SU-DHL-6 (cell line): ENCODE data around the gene RPGRIP1L.
A peak's percentile ranks its signal among the peaks of the same experiment; 100 is the strongest.
"Not testable (repeated sequence)": the region's sequence is repeated elsewhere in the genome, so short reads cannot be mapped to it uniquely, and the experiment has no call there.

ENCODE experiments used
- H2AFZ ChIP-seq: fragments of 200-600 bp; sonication (generic); 2 replicates; pipeline ENCODE4 v1.6.1; 2014; ENCODE audit warnings: low read depth, mild to moderate bottlenecking, moderate library complexity, mixed read lengths, antibody characterized with exemption, low read length; ENCODE audit not compliant: severe bottlenecking
- H3F3A ChIP-seq: fragments of 200-600 bp; shearing (Covaris generic); 2 replicates; pipeline ENCODE4 v1.6.0; 2016; ENCODE audit warnings: antibody characterized with exemption, mild to moderate bottlenecking; ENCODE audit not compliant: insufficient read depth
- H3K27ac ChIP-seq: fragments of 200-600 bp; sonication (generic); 2 replicates; pipeline ENCODE4 v1.5.1; 2016; ENCODE audit warnings: low read depth, mild to moderate bottlenecking, low read length, moderate library complexity, mixed read lengths
- H3K27me3 ChIP-seq: fragments of 200-600 bp; sonication (generic), shearing (Covaris generic); 2 replicates; pipeline ENCODE4 v1.6.0; 2014; ENCODE audit warnings: mild to moderate bottlenecking, low read length
- H3K36me3 ChIP-seq: fragments of 200-600 bp; sonication (generic); 2 replicates; pipeline ENCODE4 v1.6.1; 2014; ENCODE audit warnings: mild to moderate bottlenecking, low read length, mixed read lengths
- H3K4me2 ChIP-seq: fragments of 300-600, 200-600 bp; shearing (Covaris generic), sonication (generic); 2 replicates; pipeline ENCODE4 v1.6.0; 2014; ENCODE audit warnings: low read length, low read depth, mild to moderate bottlenecking; ENCODE audit not compliant: poor library complexity, severe bottlenecking
- H3K4me3 ChIP-seq: fragments of 200-600 bp; sonication (generic); 2 replicates; pipeline ENCODE4 v1.5.1; 2014; ENCODE audit warnings: antibody characterized with exemption, low read length, mild to moderate bottlenecking, mixed read lengths; ENCODE audit not compliant: insufficient read depth, poor library complexity, severe bottlenecking
- H3K79me2 ChIP-seq: fragments of 200-600 bp; sonication (generic); 2 replicates; pipeline ENCODE4 v1.6.1; 2014; ENCODE audit warnings: mild to moderate bottlenecking, low read length, moderate library complexity; ENCODE audit not compliant: insufficient read depth
- H3K9ac ChIP-seq: fragments of 200-600 bp; sonication (generic); 2 replicates; pipeline ENCODE4 v1.7.0; 2014; ENCODE audit warnings: mild to moderate bottlenecking, low read length
- H3K9me2 ChIP-seq: fragments of 200-600 bp; sonication (generic); replicated peaks from 2 replicates; pipeline ENCODE4 v1.6.1; 2014; ENCODE audit warnings: low read length; ENCODE audit not compliant: insufficient read depth
- H3K9me3 ChIP-seq: fragments of 200-600 bp; sonication (generic); 2 replicates; pipeline ENCODE4 v1.6.1; 2014; ENCODE audit warnings: low read length, mixed read lengths; ENCODE audit not compliant: insufficient read depth
- H4K20me1 ChIP-seq: fragments of 200-600 bp; sonication (generic); 2 replicates; pipeline ENCODE4 v1.6.1; 2014; ENCODE audit warnings: low read depth, mild to moderate bottlenecking, antibody characterized with exemption, low read length, moderate library complexity, mixed read lengths
- EZH2phosphoT487 ChIP-seq: fragments of 200-600 bp; sonication (generic), shearing (Covaris generic); conservative IDR thresholded peaks from 2 replicates; pipeline ENCODE4 v1.6.1; 2018; ENCODE audit warnings: mild to moderate bottlenecking, antibody characterized with exemption, low read length, moderate library complexity, mixed read lengths
- TF ChIP-seq, protein P1 (sequence below): fragments of 200-600 bp; sonication (generic); IDR thresholded peaks from one replicate; pipeline ENCODE4 v1.5.1; 2017; ENCODE audit warnings: antibody characterized with exemption, mild to moderate bottlenecking, low read length, moderate library complexity; ENCODE audit not compliant: insufficient read depth, poor library complexity, severe bottlenecking

Gene RPGRIP1L

DNA sequence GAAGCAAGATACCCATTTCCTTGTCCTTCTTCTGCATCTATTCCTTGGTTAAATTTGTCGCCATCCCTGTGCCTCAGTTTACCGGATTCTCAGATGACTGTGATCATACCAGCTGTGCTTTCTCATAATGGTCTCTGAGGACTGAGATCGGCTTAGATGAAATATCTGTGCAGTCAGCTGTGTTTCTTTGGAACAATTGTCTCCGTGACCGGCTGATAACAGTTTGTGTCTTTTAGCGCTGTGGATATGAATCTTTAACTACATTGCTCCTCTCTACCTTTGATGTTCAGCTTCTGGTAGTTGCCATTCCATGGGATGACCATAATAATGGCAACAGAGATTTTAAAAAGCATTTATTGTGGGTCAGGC, 770 bp upstream of the RPGRIP1L start:
- H2AFZ ChIP-seq = peak overlapping the region; percentile 83
- H3K4me3 ChIP-seq = peak overlapping the region; percentile 86
- no peaks in the 10 kb centered on the region; the same call in 1 of the 2 replicates for H3F3A ChIP-seq
- H3K9ac ChIP-seq = peak overlapping the region; percentile 70
- H4K20me1 ChIP-seq = no peaks in the 10 kb centered on the region
- TF ChIP-seq, protein P1, sequence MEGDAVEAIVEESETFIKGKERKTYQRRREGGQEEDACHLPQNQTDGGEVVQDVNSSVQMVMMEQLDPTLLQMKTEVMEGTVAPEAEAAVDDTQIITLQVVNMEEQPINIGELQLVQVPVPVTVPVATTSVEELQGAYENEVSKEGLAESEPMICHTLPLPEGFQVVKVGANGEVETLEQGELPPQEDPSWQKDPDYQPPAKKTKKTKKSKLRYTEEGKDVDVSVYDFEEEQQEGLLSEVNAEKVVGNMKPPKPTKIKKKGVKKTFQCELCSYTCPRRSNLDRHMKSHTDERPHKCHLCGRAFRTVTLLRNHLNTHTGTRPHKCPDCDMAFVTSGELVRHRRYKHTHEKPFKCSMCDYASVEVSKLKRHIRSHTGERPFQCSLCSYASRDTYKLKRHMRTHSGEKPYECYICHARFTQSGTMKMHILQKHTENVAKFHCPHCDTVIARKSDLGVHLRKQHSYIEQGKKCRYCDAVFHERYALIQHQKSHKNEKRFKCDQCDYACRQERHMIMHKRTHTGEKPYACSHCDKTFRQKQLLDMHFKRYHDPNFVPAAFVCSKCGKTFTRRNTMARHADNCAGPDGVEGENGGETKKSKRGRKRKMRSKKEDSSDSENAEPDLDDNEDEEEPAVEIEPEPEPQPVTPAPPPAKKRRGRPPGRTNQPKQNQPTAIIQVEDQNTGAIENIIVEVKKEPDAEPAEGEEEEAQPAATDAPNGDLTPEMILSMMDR = no peak
- TF ChIP-seq EZH2phosphoT487 = no peak
- no peaks in the 10 kb centered on the region for H3K36me3 ChIP-seq
- no peak overlapping the region for H3K27ac ChIP-seq
- H3K9me2 ChIP-seq = no peaks in the 10 kb centered on the region
- H3K9me3 ChIP-seq = no peaks in the 10 kb centered on the region
- H3K4me2 ChIP-seq = peak overlapping the region; percentile 88
- no peaks in the 10 kb centered on the region for H3K27me3 ChIP-seq
- peaks cover 23% of the 10 kb centered on the region for H3K79me2 ChIP-seq

DNA sequence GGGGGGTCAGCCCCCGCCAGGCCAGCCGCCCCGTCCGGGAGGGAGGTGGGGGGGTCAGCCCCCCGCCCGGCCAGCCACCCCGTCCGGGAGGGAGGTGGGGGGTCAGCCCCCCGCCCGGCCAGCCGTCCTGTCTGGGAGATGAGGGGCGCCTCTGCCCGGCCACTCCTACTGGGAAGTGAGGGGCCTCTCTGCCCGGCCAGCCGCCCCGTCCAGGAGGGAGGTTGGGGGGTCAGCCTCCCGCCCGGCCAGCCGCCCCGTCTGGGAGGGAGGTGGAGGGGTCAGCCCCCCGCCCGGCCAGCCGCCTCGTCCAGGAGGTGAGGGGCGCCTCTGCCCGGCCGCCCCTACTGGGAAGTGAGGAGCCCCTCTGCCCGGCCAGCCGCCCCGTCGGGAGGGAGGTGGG, 5.4 kb downstream of the RPGRIP1L start:
- H3K9ac ChIP-seq, H3K27me3 ChIP-seq, H3K4me2 ChIP-seq, H3K27ac ChIP-seq, H3K9me2 ChIP-seq, H3F3A ChIP-seq, H3K9me3 ChIP-seq, H3K36me3 ChIP-seq, H3K79me2 ChIP-seq, H3K4me3 ChIP-seq, H4K20me1 ChIP-seq, H2AFZ ChIP-seq: not testable (repeated sequence)

DNA sequence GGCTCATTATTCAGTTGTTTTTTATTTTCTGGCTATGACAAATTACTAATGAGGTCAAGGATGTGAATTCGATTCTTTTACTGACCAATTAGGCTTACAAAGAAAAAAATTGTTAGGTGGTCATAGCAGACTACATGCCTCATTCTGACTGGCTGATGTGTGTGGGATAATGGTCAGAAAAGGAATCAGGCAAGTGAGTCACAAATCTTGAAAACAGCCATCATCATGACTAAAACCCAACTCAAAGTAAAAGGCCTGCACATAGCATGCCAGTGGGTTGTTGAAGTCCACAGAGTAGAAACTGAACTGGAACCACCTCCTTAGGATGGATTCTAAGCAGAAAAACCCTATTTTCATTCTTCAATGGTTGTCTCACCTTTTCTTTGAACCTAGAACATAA, 8.6 kb downstream of the RPGRIP1L start:
- H3K27me3 ChIP-seq = no peaks in the 10 kb centered on the region
- H3K79me2 ChIP-seq = no peaks in the 10 kb centered on the region
- H3F3A ChIP-seq = no peaks in the 10 kb centered on the region
- no peak overlapping the region for H3K4me2 ChIP-seq
- no peaks in the 10 kb centered on the region for H3K9me2 ChIP-seq
- no peak overlapping the region for H2AFZ ChIP-seq
- H3K27ac ChIP-seq = no peak overlapping the region
- H3K9me3 ChIP-seq = no peaks in the 10 kb centered on the region
- no peaks in the 10 kb centered on the region for H3K36me3 ChIP-seq
- no peaks in the 10 kb centered on the region for H4K20me1 ChIP-seq
- TF ChIP-seq, protein P1 = no peak
- no peak for TF ChIP-seq EZH2phosphoT487
- no peak overlapping the region for H3K4me3 ChIP-seq
- no peak overlapping the region for H3K9ac ChIP-seq

DNA sequence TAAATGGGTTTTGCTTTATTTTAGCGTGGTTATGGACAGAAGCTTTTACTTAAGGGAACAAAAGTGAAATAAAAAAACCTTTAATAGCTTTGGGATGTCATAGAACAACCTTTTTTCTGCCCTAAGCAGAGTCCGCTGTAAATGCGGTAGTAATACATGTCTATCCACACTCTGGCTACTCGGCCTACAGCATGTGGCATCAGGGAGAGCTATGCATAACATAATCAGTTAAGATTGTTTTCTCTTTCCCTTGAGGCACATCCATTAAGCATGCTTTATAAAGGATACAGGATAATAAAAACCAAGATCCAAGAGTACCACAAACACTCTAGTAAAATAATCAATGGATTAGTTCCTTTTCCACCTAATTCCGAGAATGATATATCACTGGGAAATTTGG, 10.3 kb downstream of the RPGRIP1L start:
- Histone ChIP-seq H3K9me3 (no peaks in the 10 kb centered on the region), H3K9me2 (no peaks in the 10 kb centered on the region), H4K20me1 (no peaks in the 10 kb centered on the region), H3K4me2 (no peak overlapping the region), H3K79me2 (no peaks in the 10 kb centered on the region), H2AFZ (no peak overlapping the region), H3K27ac (no peak overlapping the region), H3K36me3 (no peaks in the 10 kb centered on the region), H3K9ac (no peak overlapping the region), H3K27me3 (no peaks in the 10 kb centered on the region), H3F3A (no peaks in the 10 kb centered on the region), H3K4me3 (no peak overlapping the region)
- TF ChIP-seq, protein P1 = no peak
- TF ChIP-seq EZH2phosphoT487 = no peak
